GM19463 (cell line): ENCODE data around the gene VPS39.

Experiments used
- ATAC-seq: cut with Tn5 transposase; IDR thresholded peaks from one replicate; pipeline ENCODE4 v1.9.1; 2021; ENCODE audit warnings: mild to moderate bottlenecking, moderate library complexity; ENCODE audit not compliant: unreplicated experiment

The VPS39 gene

GRCh38 chr15:42147431-42147735 is 60.7 kb downstream of the VPS39 start:
- ATAC-seq = no peak

- no peak for ATAC-seq
Observed at GRCh38 chr15:42146551-42147430, 61.3 kb downstream of the VPS39 start.

DNA sequence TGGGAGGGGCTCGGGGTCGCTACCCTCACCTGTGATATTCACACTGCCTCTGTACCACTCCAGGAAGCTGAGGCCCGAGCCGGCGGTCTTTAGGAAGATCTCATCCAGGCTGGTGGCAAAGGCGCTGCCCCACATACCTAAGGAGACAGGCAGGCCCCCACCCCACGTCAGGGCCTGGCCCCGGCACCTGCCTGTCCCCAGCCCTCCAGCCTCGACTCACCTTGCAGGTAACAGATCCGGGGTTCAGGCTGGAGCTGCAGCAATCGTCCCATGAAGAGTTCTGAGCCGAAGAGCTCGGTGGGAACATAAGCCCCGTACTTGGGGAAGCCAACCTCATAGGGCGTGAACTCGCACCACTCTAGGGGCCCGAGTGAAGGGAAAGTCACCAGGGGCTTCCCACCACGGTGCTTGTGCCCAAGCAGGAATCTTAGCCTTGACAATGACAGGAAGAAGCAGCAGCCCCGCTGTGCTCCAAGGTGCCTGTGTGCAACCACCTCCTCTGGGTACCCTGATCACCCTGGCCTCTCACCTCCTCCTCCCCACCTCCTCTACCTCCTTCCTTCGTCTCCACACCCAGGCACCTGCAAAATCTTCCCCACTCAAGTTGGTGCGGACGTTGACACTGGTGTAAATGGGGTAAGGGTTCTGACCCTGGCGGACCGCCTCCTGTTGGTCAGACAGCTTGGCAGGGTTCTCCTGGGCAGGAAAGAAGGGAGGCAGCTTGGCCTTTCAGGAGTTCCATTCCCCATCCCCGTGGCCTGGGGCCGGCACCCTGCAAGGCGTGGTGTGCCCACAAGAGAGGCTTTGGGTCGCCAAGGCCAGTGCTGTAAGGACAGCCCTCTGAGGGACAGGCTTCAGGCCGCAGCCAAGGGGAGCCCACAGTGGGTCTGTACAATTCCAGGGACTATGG is 62.3 kb downstream of the VPS39 start:
- ATAC-seq = no peak

GRCh38 chr15:42144841-42145375 is 63.2 kb downstream of the VPS39 start:
- ATAC-seq = no peak

- ATAC-seq = no peak
Observed at GRCh38 chr15:42143866-42144625, 64.1 kb downstream of the VPS39 start.

DNA sequence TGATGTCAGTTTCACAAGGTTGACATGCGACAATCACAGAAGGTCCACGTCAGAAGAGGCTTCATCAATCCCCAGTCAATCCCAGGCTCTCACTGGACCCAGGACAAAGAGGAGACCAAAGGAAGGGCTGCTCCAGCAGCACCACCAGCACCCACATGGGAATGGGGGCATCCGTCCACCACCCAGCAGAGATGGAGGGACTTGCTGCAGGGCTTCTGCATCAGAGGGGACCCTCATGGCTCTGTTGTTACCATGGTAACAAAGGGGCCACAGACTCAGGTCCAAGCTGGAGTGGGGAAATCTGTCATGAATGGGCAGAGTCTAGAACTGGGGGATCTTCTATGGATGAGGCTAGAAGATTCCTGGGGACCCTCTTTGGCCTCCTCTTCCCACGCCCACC is 64.7 kb downstream of the VPS39 start:
- no peak for ATAC-seq

- ATAC-seq = no peak
Observed at GRCh38 chr15:42141795-42142667, 66.1 kb downstream of the VPS39 start.

DNA sequence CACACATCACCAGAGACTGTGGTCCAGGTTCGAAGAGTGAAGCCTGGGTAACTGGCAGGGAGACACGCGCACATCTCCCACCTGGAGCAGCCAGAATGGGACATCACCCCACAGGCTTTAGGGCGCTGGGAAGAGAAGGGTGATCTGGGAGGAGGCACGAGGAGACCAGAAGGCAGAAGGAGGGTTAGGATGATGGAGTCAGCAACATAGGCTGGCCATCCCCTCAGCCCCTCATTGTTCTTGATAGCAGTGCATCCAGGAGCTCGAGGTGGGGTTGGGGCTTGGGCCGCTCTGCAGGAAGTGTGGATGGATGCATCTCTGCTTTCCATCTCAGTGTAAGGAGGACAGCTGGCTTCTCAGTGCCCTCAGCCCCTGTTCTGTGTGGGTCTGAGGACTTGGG is 66.9 kb downstream of the VPS39 start:
- no peak for ATAC-seq

DNA sequence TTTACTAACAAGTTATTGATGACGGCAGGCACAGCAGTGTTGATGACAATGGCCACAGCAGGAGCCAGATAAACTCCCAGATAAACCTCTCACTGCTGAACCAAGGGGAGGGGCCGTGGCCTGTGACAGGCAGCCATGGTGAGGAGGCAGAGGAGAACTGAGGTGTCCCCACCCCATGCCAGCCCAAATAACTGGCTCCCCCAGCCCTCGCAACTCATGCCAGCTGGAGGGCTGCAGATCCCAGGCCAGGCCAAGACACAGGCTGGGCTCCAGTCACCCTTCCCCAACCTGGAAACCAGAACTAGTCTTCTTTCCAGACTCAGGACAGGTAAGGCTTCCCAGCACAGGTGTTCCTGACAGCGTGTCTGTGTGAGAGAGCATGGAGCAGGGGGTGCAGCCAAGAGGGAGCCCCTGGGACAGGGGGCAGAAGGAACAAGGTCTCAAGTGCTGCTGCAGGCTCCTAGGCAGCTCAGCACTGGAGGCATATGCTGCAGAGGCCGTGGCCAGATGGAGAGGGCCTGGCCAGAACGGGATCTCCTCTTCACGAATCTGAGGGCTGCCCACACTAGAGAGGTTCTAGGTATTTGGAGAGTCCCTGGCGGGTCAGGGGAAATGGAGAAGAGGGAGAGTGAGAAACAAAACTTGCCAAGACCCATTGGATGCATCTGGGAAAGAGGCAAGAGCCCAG is 67.6 kb downstream of the VPS39 start:
- ATAC-seq = no peak

GRCh38 chr15:42139596-42139995 is 68.5 kb downstream of the VPS39 start:
- ATAC-seq = no peak

DNA sequence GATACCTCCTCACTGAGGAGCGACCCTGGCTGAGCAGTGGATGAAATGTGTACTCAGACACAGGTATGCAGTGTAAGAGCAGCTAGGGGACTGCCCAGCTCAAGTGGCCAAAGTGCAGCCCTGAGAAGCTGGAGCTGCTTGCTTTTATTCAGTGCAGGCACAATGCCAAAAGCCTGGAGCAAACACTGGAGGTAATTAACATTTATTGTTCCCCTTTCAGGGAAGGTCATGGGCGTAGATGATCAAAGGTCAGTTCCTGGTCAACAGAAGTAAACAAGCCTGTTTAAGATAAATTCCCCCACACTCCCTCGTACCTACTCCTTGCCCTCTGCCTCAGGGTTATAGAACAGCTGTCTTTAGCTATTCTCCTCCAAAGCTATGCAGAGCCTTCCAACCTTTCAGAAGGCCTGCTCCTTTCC is 69.1 kb downstream of the VPS39 start:
- ATAC-seq = no peak

DNA sequence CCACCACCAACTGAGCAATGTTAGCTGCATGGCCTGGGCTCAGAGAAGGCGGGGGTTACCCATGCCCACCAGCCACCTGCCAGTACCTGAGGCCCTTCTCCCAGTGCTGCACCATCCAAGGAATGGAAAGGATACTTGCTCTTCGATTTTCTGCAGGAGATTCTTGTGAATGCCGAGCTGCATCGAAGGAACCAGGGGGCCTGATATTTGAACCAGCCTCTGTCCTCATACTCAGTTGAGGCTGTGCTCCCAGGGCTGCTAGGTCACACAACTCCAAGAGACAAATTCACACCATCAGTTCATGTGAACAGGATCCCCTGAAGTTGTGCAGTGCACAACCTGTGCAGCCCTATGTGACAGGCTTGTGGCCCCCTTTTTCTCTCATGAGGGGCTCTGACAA is 69.7 kb downstream of the VPS39 start:
- ATAC-seq = no peak

GRCh38 chr15:42137461-42138261 is 70.4 kb downstream of the VPS39 start:
- no peak for ATAC-seq

DNA sequence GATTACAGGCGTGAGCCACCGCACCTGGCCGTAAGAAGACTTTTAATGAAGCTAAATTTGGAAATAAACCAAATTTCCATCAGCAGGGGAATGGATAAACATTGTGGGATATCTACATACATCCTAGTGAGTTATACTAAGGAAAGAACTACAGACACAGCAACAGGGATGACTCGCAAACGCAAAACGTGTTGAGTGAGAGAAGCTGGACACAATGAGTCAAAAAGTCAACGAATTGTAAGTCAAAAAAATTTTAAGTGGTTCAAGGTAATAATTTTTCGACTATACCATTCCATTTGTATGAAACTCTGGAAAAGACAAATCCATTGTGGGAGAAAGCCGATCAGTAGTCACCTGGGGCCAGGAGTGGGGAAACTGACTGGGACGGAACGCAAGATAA is 71.6 kb downstream of the VPS39 start:
- ATAC-seq = no peak

GRCh38 chr15:42135351-42135750 is 72.8 kb downstream of the VPS39 start:
- ATAC-seq = no peak

GRCh38 chr15:42134617-42135245 is 73.4 kb downstream of the VPS39 start:
- no peak for ATAC-seq

DNA sequence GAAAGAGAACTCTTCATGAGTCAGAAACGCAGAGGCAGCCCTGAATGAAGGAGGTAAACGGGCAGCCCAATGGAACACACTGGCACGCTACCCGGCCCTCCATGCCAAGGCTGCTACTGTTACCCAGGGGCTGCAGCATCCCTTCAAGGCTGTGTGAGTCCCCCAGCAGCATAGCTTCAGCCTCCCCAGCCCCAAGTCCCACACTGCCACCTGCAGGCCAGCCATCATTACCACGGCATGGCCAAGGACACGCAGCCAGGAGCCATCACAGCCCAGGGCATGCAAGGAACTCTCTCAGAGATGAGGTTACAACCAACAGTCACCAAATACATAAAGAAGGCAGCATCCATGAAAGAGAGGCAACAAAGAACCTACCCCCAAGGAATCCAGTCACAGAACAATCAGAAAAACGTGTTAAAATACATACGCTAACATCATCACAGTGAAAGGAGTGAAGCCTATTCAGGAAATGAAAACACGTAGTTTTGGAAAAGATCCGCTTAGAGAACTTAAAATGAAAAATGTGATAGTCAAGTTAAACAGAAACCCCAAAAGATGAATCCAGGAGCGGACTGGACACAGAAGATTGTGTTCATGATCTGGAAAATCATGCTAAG is 74.1 kb downstream of the VPS39 start:
- ATAC-seq = no peak

DNA sequence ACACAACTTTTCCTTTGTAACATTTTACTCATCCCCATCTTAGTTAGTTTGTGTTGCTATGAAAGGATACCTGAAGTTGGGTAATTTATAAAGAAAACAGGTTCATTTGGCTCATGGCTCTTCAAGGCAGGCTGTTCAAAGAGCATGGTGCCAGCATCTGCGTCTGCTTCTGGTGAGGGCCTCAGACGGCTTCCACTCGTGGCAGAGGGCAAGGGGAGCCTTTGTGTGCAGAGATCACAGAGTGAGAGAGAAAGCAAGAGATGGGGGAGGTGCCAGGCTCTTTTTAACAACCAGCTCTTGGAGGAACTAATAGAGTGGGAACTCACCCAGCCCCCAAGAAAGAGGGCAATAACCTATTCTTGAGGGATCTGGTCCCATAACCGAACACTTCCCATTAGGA is 74.7 kb downstream of the VPS39 start:
- no peak for ATAC-seq
